Measurements from ENCODE around the gene PRRT3. TPM values are rescaled to one million over a fixed set of nuclear protein-coding genes. Genes with fewer than 3 reads are reported as not detected.
"Not testable (repeated sequence)": the region's sequence is repeated elsewhere in the genome, so short reads cannot be mapped to it uniquely, and the experiment has no call there.

PRRT3 gene
- total RNA-seq, 1 experiment from 2014 or later = 11.5 TPM

DNA sequence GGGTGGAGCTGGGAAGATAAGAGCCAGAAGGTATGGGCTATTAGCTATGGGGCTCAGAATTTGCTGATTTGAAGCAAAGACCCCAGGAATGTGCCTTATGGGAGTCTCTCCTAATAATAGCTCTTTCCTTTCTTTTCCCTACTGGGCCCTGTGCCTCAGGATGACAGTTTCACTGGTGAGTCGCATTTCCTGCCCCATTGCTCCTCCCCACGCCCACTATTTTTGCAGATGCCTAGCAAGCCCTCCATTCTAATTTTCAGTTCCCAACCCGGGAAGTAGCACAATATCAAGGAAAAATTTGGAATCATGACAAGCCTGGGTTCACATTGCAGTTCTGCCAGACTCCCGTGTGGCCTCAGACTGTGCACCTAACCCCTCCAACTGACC, 49.0 kb downstream of the PRRT3 start:
- in situ Hi-C loops (cut with HindIII; ENCODE audit: low sequenced_read_pairs) = no loop called here
- DNase-seq (ENCODE audit: low spot score) = peak; percentile 52

DNA sequence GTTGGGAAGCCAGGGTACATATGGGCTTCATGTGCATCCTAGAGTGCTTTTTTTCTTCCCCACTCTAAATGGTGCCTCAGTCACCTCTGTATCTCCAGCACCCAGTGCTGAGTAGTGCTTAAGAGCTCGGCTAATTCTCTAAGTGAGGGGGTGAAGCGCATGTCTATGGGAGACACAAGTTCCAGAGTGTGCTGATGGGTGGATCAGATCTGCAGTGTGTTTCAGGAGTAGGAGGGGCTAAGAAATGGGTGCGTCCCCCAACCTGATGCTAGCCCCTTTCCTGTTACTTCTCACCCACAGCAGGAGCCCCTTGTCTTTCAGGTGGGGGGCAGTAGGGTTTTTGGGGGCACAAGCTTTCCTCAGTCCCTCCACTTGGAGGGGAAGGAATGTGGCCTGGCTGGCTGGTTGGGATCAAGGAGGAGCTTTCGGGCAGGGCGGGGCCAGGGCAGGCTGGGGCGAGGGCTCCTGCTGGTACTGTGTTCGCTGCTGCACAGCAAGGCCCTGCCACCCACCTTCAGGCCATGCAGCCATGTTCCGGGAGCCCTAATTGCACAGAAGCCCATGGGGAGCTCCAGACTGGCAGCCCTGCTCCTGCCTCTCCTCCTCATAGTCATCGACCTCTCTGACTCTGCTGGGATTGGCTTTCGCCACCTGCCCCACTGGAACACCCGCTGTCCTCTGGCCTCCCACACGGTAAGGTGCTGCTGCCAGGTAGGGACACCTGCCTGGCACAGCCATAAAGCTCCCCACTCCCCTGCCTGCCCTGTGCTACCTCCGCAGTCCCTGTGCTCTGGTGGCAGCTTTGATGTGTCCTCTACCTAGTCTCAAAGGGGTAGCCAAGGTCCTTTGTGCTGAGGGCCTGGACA, 49.6 kb downstream of the PRRT3 start, which contains the start of gene IL17RE:
TSS of gene IL17RE (plus strand) at position 477 of the 866 bp plus-strand sequence. CDS start at position 562, 85 bp downstream.
- in situ Hi-C loops (cut with HindIII; ENCODE audit: low sequenced_read_pairs) = no loop called here
- peak; percentile 60 for DNase-seq (ENCODE audit: low spot score)

DNA sequence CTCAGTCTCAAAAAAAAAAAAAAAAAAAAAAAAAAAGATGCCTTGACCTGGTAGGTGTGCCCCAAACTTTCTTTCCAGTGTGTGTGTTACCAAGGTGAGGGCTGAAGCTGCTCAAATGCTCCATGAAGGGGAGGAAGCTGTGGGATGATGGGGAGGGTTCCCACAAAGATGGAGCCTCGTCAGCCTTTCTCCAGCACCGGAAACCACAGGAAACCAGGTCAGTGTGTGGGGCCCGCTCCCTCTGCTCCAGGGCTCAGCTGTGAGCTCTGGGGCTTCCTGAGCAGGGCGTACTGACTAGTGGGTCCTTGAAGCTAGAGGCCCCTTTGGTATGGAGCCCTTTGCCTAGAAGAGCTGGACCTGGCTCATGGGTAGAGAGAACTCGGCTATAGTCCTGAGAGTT, 50.2 kb downstream of the PRRT3 start:
- no peak for DNase-seq (ENCODE audit: low spot score)
- in situ Hi-C loops (cut with HindIII; ENCODE audit: low sequenced_read_pairs) = no loop called here

DNA sequence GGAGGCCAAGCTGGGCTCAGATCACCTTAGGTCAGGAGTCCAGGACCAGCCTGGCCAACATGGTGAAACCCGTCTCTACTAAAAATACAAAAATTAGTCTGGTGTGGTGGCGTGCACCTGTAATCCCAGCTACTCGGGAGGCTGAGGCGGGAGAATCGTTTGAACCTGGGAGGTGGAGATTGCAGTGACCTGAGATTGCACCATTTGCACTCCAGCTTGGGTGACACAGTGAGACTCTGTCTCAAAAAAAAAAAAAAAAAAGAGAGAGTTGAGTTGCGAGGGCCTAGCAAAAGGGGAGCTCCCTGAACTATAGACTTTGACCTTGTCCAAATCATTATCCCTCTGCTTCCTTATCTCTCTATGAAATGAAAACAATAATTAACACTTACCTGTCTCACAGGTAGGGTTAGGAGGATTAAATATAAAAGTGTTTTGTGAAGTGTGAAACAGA, 51.2 kb downstream of the PRRT3 start:
- DNase-seq (ENCODE audit: low spot score); in situ Hi-C loops (cut with HindIII; ENCODE audit: low sequenced_read_pairs): not testable (repeated sequence)

DNA sequence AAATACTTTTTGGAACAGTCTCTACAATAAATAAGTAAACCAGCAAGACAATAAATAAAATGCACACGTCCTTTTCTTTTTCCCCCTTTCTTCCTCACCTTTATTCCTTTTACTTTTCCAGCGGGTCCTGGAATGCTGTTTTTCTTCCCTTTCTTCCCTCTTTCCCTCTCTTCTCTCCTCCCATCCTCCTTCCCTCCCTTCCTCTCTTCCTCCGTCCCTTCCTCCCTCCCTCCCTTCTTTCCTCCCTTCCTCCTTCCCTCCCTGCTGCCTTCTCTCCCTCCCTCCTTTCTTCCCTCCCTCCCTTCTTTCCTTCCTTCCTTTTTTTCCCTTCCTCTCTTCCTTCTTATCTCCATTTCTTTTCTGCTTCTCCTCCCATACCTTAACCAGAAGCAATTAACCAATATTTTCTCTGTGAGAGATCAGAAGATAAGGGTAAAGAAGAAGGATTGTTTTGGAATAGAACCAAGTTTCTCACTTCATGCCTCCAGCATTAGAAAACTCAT, 52.9 kb downstream of the PRRT3 start:
- in situ Hi-C loops (cut with HindIII; ENCODE audit: low sequenced_read_pairs) = no loop called here
- no peak for DNase-seq (ENCODE audit: low spot score)

DNA sequence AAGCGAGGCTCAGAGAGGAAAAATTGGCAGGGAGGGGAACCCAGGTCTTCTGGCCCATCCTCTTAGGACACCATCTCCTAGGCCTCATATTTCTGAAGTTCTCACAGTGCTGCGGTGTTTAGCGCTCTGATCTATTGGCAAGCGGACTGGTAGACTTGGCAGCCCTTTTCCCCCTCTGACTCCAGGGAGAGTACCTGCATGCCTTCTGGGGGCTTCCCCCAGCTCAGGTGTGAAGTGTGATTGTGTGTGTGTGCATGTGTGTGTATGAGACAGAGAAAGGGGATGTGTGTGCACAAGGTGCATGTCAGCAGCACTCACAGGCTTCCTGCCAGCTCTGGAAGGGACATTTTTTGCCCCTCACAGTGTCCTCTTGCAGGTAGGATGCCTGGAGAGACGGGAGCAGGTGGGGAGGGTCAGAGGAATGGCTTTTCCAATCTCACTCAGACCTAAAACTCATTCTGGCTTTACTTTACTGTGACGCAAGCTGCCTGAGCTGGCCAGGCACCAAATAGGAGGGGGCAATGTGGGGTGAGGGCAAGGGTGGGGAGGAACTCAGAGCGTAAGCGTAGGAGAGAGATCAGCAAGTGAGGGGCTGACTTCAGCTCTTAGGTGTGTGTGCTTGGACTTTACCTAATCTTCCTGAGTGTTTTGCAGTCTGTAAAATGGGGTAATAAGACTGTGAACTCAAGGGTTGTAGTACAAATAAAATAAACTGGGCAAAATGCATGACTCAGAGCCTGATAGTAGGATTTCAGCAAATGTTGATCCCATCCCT, 53.6 kb downstream of the PRRT3 start:
- no peak for DNase-seq (ENCODE audit: low spot score)
- in situ Hi-C loops (cut with HindIII; ENCODE audit: low sequenced_read_pairs) = no loop called here

DNA sequence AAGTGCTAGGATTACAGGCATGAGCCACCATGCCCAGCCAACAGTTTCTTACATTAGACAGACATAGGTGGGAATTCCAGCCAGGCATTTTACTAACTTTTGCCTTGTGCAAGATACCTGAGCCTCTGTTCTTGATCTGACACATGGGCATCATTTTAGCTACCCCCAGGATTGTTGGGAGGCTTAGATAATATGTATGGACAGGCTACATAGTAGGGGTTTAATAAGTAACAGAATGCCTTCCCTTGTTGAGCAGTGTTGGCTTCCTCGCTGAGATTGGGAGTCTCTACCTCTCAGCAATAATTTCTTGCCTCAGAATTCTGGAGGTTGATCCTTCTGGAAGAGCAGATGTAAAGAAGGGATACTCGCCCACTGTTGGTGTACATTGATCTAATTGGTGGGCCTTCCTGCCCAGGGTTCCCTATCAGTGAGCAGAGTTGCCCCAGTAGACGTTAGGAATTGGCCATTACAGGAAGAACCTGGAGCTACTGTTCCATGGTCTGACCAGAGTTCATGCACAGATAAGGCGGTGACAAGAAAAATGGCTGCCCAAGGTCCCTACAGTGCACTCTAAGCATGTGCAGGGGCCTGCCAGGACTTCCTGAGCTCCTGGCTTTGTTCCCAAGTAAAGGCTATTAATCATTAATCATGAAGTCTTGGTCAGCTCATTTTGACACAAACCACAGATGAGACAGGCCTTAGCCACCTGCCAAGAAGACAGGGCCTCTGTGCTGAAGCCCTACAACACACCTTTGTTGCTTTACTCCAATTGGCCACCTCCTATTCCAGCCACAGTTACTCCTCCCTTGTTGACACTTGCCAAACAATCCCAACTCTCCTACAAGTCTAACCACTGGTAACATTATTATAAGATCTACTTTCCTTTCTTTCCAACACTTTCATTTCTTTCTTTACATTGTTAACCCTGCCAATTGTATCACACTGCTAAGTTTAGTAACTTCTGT, 54.5 kb downstream of the PRRT3 start:
- DNase-seq (ENCODE audit: low spot score) = no peak
- in situ Hi-C loops (cut with HindIII; ENCODE audit: low sequenced_read_pairs) = no loop called here

DNA sequence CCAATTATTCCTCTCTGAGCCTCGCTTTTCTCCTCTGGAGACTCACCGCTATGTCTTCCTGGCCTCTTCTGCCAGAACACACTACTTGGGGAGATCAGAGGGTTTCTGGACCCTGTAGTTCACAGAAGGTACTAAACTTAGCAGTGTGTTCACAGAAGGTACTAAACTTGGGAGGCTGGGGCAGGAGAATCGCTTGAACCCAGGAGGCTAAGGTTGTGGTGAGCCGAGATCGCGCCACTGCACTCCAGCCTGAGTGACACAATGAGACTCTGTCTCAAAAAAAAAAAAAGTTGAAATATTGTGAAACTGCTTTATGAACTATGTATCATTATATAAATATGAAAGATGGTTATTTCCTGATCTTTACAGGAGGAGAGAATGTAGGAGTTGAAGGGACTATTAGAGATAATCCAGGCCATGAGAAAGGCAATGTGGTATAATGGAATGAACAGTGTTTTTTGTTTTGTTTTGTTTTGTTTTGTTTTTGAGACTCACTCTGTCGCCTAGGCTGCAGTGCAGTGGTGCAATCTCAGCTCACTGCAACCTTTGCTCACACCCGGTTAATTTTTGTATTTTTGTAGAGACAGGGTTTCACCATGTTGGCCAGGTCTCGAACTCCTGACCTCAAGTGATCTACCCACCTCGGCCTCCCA, 55.3 kb downstream of the PRRT3 start:
- in situ Hi-C loops (cut with HindIII; ENCODE audit: low sequenced_read_pairs) = not testable (repeated sequence)

DNA sequence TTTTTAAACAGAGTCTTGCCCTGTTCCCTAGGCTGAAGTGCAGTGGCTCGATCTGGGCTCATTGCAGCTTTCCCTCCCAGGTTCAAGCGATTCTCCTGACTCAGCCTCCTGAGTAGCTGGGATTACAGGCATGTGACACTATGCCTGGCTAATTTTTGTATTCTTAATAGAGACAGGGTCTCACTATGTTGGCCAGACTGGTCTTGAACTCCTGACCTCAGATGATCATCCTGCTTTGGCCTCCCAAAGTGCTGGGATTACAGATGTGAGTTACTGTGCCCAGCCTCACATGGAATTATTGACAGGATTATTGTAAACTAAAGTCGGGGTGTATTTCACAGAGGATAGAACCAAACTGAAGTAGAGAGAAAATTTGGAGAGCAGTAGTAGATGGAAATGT, 56.5 kb downstream of the PRRT3 start:
- in situ Hi-C loops (cut with HindIII; ENCODE audit: low sequenced_read_pairs); DNase-seq (ENCODE audit: low spot score): not testable (repeated sequence)

More for the DNA sequence above, 55.3 kb downstream of the PRRT3 start:
- DNase-seq (ENCODE audit: low spot score) = not testable (repeated sequence)

Other genes starting within 250 kb of the PRRT3 start
- 0.80 and 3.9 TPM in 2 replicates for gene CPNE9, start 248.6 kb downstream of the PRRT3 start, total RNA-seq (2014; rRNA removed; shearing (Covaris generic))
- gene BRPF1, start 220.7 kb downstream of the PRRT3 start, total RNA-seq (2014; rRNA removed; shearing (Covaris generic)) = 18.5 and 23.7 TPM in 2 replicates
- gene OGG1, start 202.5 kb downstream of the PRRT3 start, total RNA-seq (2014; rRNA removed; shearing (Covaris generic)) = 32.1 and 35.3 TPM in 2 replicates
- gene CAMK1, start 182.5 kb downstream of the PRRT3 start, total RNA-seq (2014; rRNA removed; shearing (Covaris generic)) = not detected in 2 replicates
- 70.0 and 72.1 TPM in 2 replicates for gene TADA3, start 159.9 kb downstream of the PRRT3 start, total RNA-seq (2014; rRNA removed; shearing (Covaris generic))
- gene ARPC4, start 159.3 kb downstream of the PRRT3 start, total RNA-seq (2014; rRNA removed; shearing (Covaris generic)) = 231 and 292 TPM in 2 replicates
- 4.6 and 5.4 TPM in 2 replicates for gene TTLL3, start 142.1 kb downstream of the PRRT3 start, total RNA-seq (2014; rRNA removed; shearing (Covaris generic))
- 82.7 and 98.7 TPM in 2 replicates for gene RPUSD3, start 108.4 kb downstream of the PRRT3 start, total RNA-seq (2014; rRNA removed; shearing (Covaris generic))
- not detected in 2 replicates for gene CIDEC, start 72.2 kb downstream of the PRRT3 start, total RNA-seq (2014; rRNA removed; shearing (Covaris generic))
- 25.1 and 30.0 TPM in 2 replicates for gene JAGN1, start 61.8 kb downstream of the PRRT3 start, total RNA-seq (2014; rRNA removed; shearing (Covaris generic))
- gene IL17RE, start 49.6 kb downstream of the PRRT3 start, total RNA-seq (2014; rRNA removed; shearing (Covaris generic)) = 3.6 and 5.3 TPM in 2 replicates
- 12.2 and 22.5 TPM in 2 replicates for gene IL17RC, start 35.3 kb downstream of the PRRT3 start, total RNA-seq (2014; rRNA removed; shearing (Covaris generic))
- gene CRELD1, start 18.6 kb downstream of the PRRT3 start, total RNA-seq (2014; rRNA removed; shearing (Covaris generic)) = 13.3 and 30.0 TPM in 2 replicates
- 30.3 and 63.2 TPM in 2 replicates for gene EMC3, start 34.4 kb upstream of the PRRT3 start, total RNA-seq (2014; rRNA removed; shearing (Covaris generic))
- 17.8 and 43.1 TPM in 2 replicates for gene FANCD2, start 74.0 kb upstream of the PRRT3 start, total RNA-seq (2014; rRNA removed; shearing (Covaris generic))
- gene FANCD2OS, start 155.8 kb upstream of the PRRT3 start, total RNA-seq (2014; rRNA removed; shearing (Covaris generic)) = not detected in 2 replicates
- gene BRK1, start 163.3 kb upstream of the PRRT3 start, total RNA-seq (2014; rRNA removed; shearing (Covaris generic)) = 114 and 121 TPM in 2 replicates
- 88.5 and 95.8 TPM in 2 replicates for gene VHL, start 189.4 kb upstream of the PRRT3 start, total RNA-seq (2014; rRNA removed; shearing (Covaris generic))
- 2.4 and 2.5 TPM in 2 replicates for gene IRAK2, start 212.5 kb upstream of the PRRT3 start, total RNA-seq (2014; rRNA removed; shearing (Covaris generic))

Measured in G401 (cell line).